ENCODE results near the gene NEO1.

NEO1 gene

GRCh38 chr15:73010154-73011152, 41.8 kb upstream of the NEO1 start:
- Histone ChIP-seq H3K79me1 (ENCODE audit: low read depth, low read length) (no peaks in the 10 kb centered on the region), H3K27ac (replicated peaks; ENCODE audit: low read length) (no peak overlapping the region)

GRCh38 chr15:73014904-73015303, 37.4 kb upstream of the NEO1 start:
- Histone ChIP-seq H3K4me3 (ENCODE audit: low read length in 2 of 2) (no peak overlapping the region), H3K79me1 (ENCODE audit: low read depth, low read length) (no peaks in the 10 kb centered on the region), H2AK5ac (ENCODE audit: low read depth, low read length) (no peak overlapping the region), H3K9me3 (replicated peaks in 1 of 2; ENCODE audit: control insufficient read depth in 2 of 2, insufficient read depth in 1 of 2, low read depth in 1 of 2, low read length in 2 of 2) (no peaks in the 10 kb centered on the region), H3K9ac (ENCODE audit: low read depth, low read length, poor library complexity) (no peak overlapping the region), H3K27me3 (ENCODE audit: control insufficient read depth in 3 of 3, insufficient read depth in 3 of 3, low read depth in 1 of 3, low read length in 3 of 3) (no peaks in the 10 kb centered on the region), H2AFZ (ENCODE audit: low read length) (no peak overlapping the region), H3K36me3 (replicated peaks in 1 of 2; ENCODE audit: control insufficient read depth in 2 of 2, insufficient read depth in 2 of 2, low read length in 2 of 2) (no peaks in the 10 kb centered on the region), H2BK12ac (ENCODE audit: low read length) (no peak overlapping the region), H2BK15ac (ENCODE audit: low read length) (no peak overlapping the region), H3K4ac (ENCODE audit: low read length) (no peak overlapping the region), H3K4me2 (ENCODE audit: insufficient read depth, low read length, poor library complexity, severe bottlenecking) (no peak overlapping the region), H2BK5ac (ENCODE audit: low read length) (no peak overlapping the region), H2BK120ac (ENCODE audit: low read depth, low read length) (no peak overlapping the region), H3K4me1 (ENCODE audit: control insufficient read depth in 2 of 2, insufficient read depth in 1 of 2, low read depth in 1 of 2, low read length in 2 of 2) (peaks cover 4 to 7% of the 10 kb centered on the region in 2 donors), H3K27ac (replicated peaks; ENCODE audit: low read length) (no peak overlapping the region), H4K8ac (ENCODE audit: low read depth, low read length) (no peak overlapping the region), H3K18ac (ENCODE audit: low read length) (no peak overlapping the region), H4K91ac (ENCODE audit: low read depth, low read length, poor library complexity) (no peak overlapping the region), H3K14ac (ENCODE audit: low read length) (no peak overlapping the region), H3K23ac (ENCODE audit: low read depth, low read length, poor library complexity) (no peak overlapping the region)
- WGBS, 2 donors (ENCODE audit: extremely low coverage in 2 of 2, insufficient read length in 2 of 2, insufficient replicate concordance in 1 of 2) = no CpG with 5 or more reads among the region's 1 CpG
- no peak for DNase-seq (ENCODE audit: low spot score)

More at GRCh38 chr15:73010154-73011152, 41.8 kb upstream of the NEO1 start:
- Histone ChIP-seq H2BK5ac (ENCODE audit: low read length) (no peak overlapping the region), H3K18ac (ENCODE audit: low read length) (no peak overlapping the region), H2AFZ (ENCODE audit: low read length) (peak overlapping the region; percentile 78), H3K23ac (ENCODE audit: low read depth, low read length, poor library complexity) (no peak overlapping the region), H3K36me3 (replicated peaks in 1 of 2; ENCODE audit: control insufficient read depth in 2 of 2, insufficient read depth in 2 of 2, low read length in 2 of 2) (no peaks in the 10 kb centered on the region), H2BK12ac (ENCODE audit: low read length) (no peak overlapping the region), H4K8ac (ENCODE audit: low read depth, low read length) (peak overlapping the region; percentile 52), H3K9me3 (replicated peaks in 1 of 2; ENCODE audit: control insufficient read depth in 2 of 2, insufficient read depth in 1 of 2, low read depth in 1 of 2, low read length in 2 of 2) (no peaks in the 10 kb centered on the region), H3K4ac (ENCODE audit: low read length) (no peak overlapping the region), H3K9ac (ENCODE audit: low read depth, low read length, poor library complexity) (no peak overlapping the region), H3K27me3 (ENCODE audit: control insufficient read depth in 3 of 3, insufficient read depth in 3 of 3, low read depth in 1 of 3, low read length in 3 of 3) (no peaks in the 10 kb centered on the region), H2BK120ac (ENCODE audit: low read depth, low read length) (peak overlapping the region; percentile 50), H2AK5ac (ENCODE audit: low read depth, low read length) (no peak overlapping the region), H3K4me1 (ENCODE audit: control insufficient read depth in 2 of 2, insufficient read depth in 1 of 2, low read depth in 1 of 2, low read length in 2 of 2) (no peaks in the 10 kb centered on the region), H3K4me3 (ENCODE audit: low read length in 2 of 2) (no peak overlapping the region), H3K14ac (ENCODE audit: low read length) (no peak overlapping the region), H4K91ac (ENCODE audit: low read depth, low read length, poor library complexity) (no peak overlapping the region), H3K4me2 (ENCODE audit: insufficient read depth, low read length, poor library complexity, severe bottlenecking) (no peak overlapping the region), H2BK15ac (ENCODE audit: low read length) (peak overlapping the region; percentile 78)
- WGBS, 2 donors (ENCODE audit: extremely low coverage in 2 of 2, insufficient read length in 2 of 2, insufficient replicate concordance in 1 of 2) = no CpG with 5 or more reads among the region's 10 CpGs
- DNase-seq (ENCODE audit: low spot score) = no peak

GRCh38 chr15:73015493-73015892, 36.8 kb upstream of the NEO1 start:
- H3K4ac ChIP-seq (ENCODE audit: low read length) = no peak overlapping the region
- H3K4me2 ChIP-seq (ENCODE audit: insufficient read depth, low read length, poor library complexity, severe bottlenecking) = no peak overlapping the region
- no peaks in the 10 kb centered on the region for H3K27me3 ChIP-seq (ENCODE audit: control insufficient read depth in 3 of 3, insufficient read depth in 3 of 3, low read depth in 1 of 3, low read length in 3 of 3)
- no peak overlapping the region for H2BK5ac ChIP-seq (ENCODE audit: low read length)
- no peaks in the 10 kb centered on the region for H3K9me3 ChIP-seq (replicated peaks in 1 of 2; ENCODE audit: control insufficient read depth in 2 of 2, insufficient read depth in 1 of 2, low read depth in 1 of 2, low read length in 2 of 2)
- no CpG with 5 or more reads among the region's 6 CpGs for WGBS, 2 donors (ENCODE audit: extremely low coverage in 2 of 2, insufficient read length in 2 of 2, insufficient replicate concordance in 1 of 2)
- H4K91ac ChIP-seq (ENCODE audit: low read depth, low read length, poor library complexity) = no peak overlapping the region
- H2AFZ ChIP-seq (ENCODE audit: low read length) = no peak overlapping the region
- no peak overlapping the region for H4K8ac ChIP-seq (ENCODE audit: low read depth, low read length)
- H3K27ac ChIP-seq (replicated peaks; ENCODE audit: low read length) = no peak overlapping the region
- no peak overlapping the region for H3K14ac ChIP-seq (ENCODE audit: low read length)
- no peak overlapping the region for H2BK12ac ChIP-seq (ENCODE audit: low read length)
- no peak overlapping the region for H3K4me3 ChIP-seq (ENCODE audit: low read length in 2 of 2)
- H3K79me1 ChIP-seq (ENCODE audit: low read depth, low read length) = no peaks in the 10 kb centered on the region
- no peak overlapping the region for H3K9ac ChIP-seq (ENCODE audit: low read depth, low read length, poor library complexity)
- no peak overlapping the region for H3K23ac ChIP-seq (ENCODE audit: low read depth, low read length, poor library complexity)
- DNase-seq (ENCODE audit: low spot score) = no peak
- no peak overlapping the region for H3K18ac ChIP-seq (ENCODE audit: low read length)
- H3K36me3 ChIP-seq (replicated peaks in 1 of 2; ENCODE audit: control insufficient read depth in 2 of 2, insufficient read depth in 2 of 2, low read length in 2 of 2) = no peaks in the 10 kb centered on the region
- H2AK5ac ChIP-seq (ENCODE audit: low read depth, low read length) = no peak overlapping the region
- no peak overlapping the region for H2BK15ac ChIP-seq (ENCODE audit: low read length)
- no peak overlapping the region for H2BK120ac ChIP-seq (ENCODE audit: low read depth, low read length)
- H3K4me1 ChIP-seq (ENCODE audit: control insufficient read depth in 2 of 2, insufficient read depth in 1 of 2, low read depth in 1 of 2, low read length in 2 of 2) = peaks cover 7 to 10% of the 10 kb centered on the region in 2 donors

GRCh38 chr15:73017987-73018386, 34.3 kb upstream of the NEO1 start:
- Histone ChIP-seq H4K8ac (ENCODE audit: low read depth, low read length) (no peak overlapping the region), H2BK120ac (ENCODE audit: low read depth, low read length) (no peak overlapping the region), H2AFZ (ENCODE audit: low read length) (no peak overlapping the region), H2BK12ac (ENCODE audit: low read length) (no peak overlapping the region), H3K14ac (ENCODE audit: low read length) (no peak overlapping the region), H3K36me3 (replicated peaks in 1 of 2; ENCODE audit: control insufficient read depth in 2 of 2, insufficient read depth in 2 of 2, low read length in 2 of 2) (no peaks in the 10 kb centered on the region), H4K91ac (ENCODE audit: low read depth, low read length, poor library complexity) (no peak overlapping the region), H3K9me3 (replicated peaks in 1 of 2; ENCODE audit: control insufficient read depth in 2 of 2, insufficient read depth in 1 of 2, low read depth in 1 of 2, low read length in 2 of 2) (no peaks in the 10 kb centered on the region), H2BK5ac (ENCODE audit: low read length) (no peak overlapping the region), H3K4me3 (ENCODE audit: low read length in 2 of 2) (no peak overlapping the region), H3K27me3 (ENCODE audit: control insufficient read depth in 3 of 3, insufficient read depth in 3 of 3, low read depth in 1 of 3, low read length in 3 of 3) (no peaks in the 10 kb centered on the region), H3K4me2 (ENCODE audit: insufficient read depth, low read length, poor library complexity, severe bottlenecking) (no peak overlapping the region), H3K9ac (ENCODE audit: low read depth, low read length, poor library complexity) (no peak overlapping the region), H3K18ac (ENCODE audit: low read length) (no peak overlapping the region), H3K4me1 (ENCODE audit: control insufficient read depth in 2 of 2, insufficient read depth in 1 of 2, low read depth in 1 of 2, low read length in 2 of 2) (peaks cover 25 to 33% of the 10 kb centered on the region in 2 donors), H3K4ac (ENCODE audit: low read length) (no peak overlapping the region), H3K79me1 (ENCODE audit: low read depth, low read length) (no peaks in the 10 kb centered on the region), H3K27ac (replicated peaks; ENCODE audit: low read length) (no peak overlapping the region), H2BK15ac (ENCODE audit: low read length) (no peak overlapping the region), H2AK5ac (ENCODE audit: low read depth, low read length) (no peak overlapping the region), H3K23ac (ENCODE audit: low read depth, low read length, poor library complexity) (no peak overlapping the region)
- DNase-seq (ENCODE audit: low spot score) = no peak
- no CpG with 5 or more reads among the region's 1 CpG for WGBS, 2 donors (ENCODE audit: extremely low coverage in 2 of 2, insufficient read length in 2 of 2, insufficient replicate concordance in 1 of 2)
